ENCODE measurements around the gene KCNJ8.

DNA sequence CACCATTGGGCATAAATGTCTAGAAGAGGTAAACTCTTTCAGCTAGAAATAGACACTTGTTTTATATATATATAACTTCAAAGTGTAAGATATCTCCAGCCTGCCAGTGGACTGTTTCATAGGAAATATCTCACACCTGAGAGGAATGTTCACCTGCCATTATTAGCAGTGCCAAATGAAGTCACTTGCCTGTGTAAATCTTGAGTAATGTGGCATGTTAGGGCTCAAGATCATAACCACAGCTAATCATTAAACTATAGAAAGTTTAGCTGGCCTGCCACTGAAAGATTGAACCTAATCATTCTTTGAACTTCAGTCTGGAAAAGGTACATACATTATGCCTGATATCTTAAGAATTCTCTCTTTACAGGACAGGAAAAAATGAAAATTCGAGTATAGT lies 25.5 kb upstream of the KCNJ8 start:
- TF ChIP-seq CTCF (IDR thresholded peaks at IDR 0.05) (no peak), POLR2A (IDR thresholded peaks at IDR 0.05) (no peak)

Measured in thyroid gland (tissue), 4 donors.